Astrocyte (in vitro differentiated cells and primary cell): ENCODE measurements around the gene TTLL9.

ENCODE experiments used
- CTCF ChIP-seq: IDR thresholded peaks from 2 replicates; pipeline ENCODE4 v1.5.1; 2011; ENCODE audit warnings: low read depth, mild to moderate bottlenecking, inconsistent platforms, low read length, moderate library complexity; ENCODE audit not compliant: insufficient read depth
- EZH2 ChIP-seq: IDR thresholded peaks from 2 replicates; pipeline ENCODE4 v1.6.1; 2012; ENCODE audit warnings: mild to moderate bottlenecking, low read length, inconsistent platforms; ENCODE audit not compliant: insufficient read depth

DNA sequence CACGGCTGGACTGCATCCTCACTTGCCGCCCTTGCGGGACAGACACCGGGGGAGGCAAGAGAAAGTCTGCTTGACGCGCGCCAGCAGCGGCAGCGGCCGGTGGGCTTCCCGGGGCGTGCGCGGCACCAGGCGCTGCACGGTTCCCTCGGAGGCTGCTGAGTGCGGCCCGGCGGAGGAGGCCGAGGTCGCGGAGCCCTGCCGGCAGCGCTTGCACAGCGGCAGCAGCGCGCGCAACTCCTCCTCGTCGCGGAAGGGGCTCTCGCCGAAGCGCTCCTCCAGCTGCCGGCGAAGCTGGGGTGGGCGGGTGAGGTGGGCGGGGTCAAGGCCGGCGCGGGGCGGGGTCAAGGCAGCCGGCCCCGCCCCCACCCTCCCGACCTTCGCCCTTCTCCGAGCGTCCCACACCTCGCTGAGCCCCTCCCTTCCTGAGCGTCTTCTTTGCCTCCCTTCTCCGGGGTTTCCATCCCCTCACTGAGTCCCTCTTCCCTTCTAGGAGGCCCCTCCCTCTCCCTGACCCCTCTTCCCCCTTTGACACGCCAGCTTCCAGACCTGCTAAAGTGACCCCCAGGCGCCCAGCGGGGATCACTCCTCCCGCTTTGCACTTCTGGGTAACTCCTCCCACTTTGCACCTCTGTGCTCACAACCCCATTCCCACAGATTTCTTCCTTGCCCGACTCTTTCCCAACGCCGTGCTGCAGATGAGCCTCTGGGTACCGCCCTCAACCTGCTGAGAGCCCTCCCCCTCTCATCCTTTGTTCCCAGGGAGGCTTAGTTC, 8.9 kb upstream of the TTLL9 start:
- TF ChIP-seq CTCF: no peak
- no peak for TF ChIP-seq EZH2
